ENCODE results near the gene ODC1. TPM values are rescaled to one million over a fixed set of nuclear protein-coding genes. Genes with fewer than 3 reads are reported as not detected.
A peak's percentile ranks its signal among the peaks of the same experiment; 100 is the strongest.

ODC1 gene
- total and polyA plus RNA-seq, 2 donors = 49.6 to 127 TPM

GRCh38 chr2:10410823-10411437, 37.2 kb downstream of the ODC1 start:
- Histone ChIP-seq H3K36me3 (ENCODE audit: control insufficient read depth in 2 of 2, insufficient read depth in 2 of 2, low read length in 1 of 2) (no peaks in the 10 kb centered on the region), H3K4me1 (ENCODE audit: control insufficient read depth in 2 of 2, insufficient read depth in 2 of 2, low read length in 2 of 2) (peaks cover 57 to 61% of the 10 kb centered on the region in 2 donors), H3K27ac (ENCODE audit: low read depth in 1 of 2, low read length in 1 of 2) (peak overlapping the region in 1 of 2 donors; percentile 56), H3K4me3 (ENCODE audit: low read length in 2 of 2) (no peak overlapping the region), H3K9me3 (ENCODE audit: control insufficient read depth in 2 of 2, insufficient read depth in 1 of 2, low read length in 1 of 2) (peaks cover 0 to 11% of the 10 kb centered on the region in 2 donors), H3K27me3 (ENCODE audit: control insufficient read depth in 2 of 2, insufficient read depth in 1 of 2, low read length in 1 of 2) (no peaks in the 10 kb centered on the region)
- 77% methylated on average over 13 of the region's 13 CpGs for WGBS
- DNase-seq (ENCODE audit: low read depth in 6 of 9, low spot score in 9 of 9) = no peak

GRCh38 chr2:10410001-10410822, 37.9 kb downstream of the ODC1 start:
- WGBS = 22% methylated on average over 14 of the region's 14 CpGs
- Histone ChIP-seq H3K9me3 (ENCODE audit: control insufficient read depth in 2 of 2, insufficient read depth in 1 of 2, low read length in 1 of 2) (peaks cover 0 to 11% of the 10 kb centered on the region in 2 donors), H3K36me3 (ENCODE audit: control insufficient read depth in 2 of 2, insufficient read depth in 2 of 2, low read length in 1 of 2) (no peaks in the 10 kb centered on the region), H3K27ac (ENCODE audit: low read depth in 1 of 2, low read length in 1 of 2) (peak overlapping the region; percentile 56 to 73), H3K4me3 (ENCODE audit: low read length in 2 of 2) (no peak overlapping the region), H3K27me3 (ENCODE audit: control insufficient read depth in 2 of 2, insufficient read depth in 1 of 2, low read length in 1 of 2) (no peaks in the 10 kb centered on the region), H3K4me1 (ENCODE audit: control insufficient read depth in 2 of 2, insufficient read depth in 2 of 2, low read length in 2 of 2) (peaks cover 57 to 63% of the 10 kb centered on the region in 2 donors)
- peak in 1 of 9 donors; percentile 46 for DNase-seq (ENCODE audit: low read depth in 6 of 9, low spot score in 9 of 9)

DNA sequence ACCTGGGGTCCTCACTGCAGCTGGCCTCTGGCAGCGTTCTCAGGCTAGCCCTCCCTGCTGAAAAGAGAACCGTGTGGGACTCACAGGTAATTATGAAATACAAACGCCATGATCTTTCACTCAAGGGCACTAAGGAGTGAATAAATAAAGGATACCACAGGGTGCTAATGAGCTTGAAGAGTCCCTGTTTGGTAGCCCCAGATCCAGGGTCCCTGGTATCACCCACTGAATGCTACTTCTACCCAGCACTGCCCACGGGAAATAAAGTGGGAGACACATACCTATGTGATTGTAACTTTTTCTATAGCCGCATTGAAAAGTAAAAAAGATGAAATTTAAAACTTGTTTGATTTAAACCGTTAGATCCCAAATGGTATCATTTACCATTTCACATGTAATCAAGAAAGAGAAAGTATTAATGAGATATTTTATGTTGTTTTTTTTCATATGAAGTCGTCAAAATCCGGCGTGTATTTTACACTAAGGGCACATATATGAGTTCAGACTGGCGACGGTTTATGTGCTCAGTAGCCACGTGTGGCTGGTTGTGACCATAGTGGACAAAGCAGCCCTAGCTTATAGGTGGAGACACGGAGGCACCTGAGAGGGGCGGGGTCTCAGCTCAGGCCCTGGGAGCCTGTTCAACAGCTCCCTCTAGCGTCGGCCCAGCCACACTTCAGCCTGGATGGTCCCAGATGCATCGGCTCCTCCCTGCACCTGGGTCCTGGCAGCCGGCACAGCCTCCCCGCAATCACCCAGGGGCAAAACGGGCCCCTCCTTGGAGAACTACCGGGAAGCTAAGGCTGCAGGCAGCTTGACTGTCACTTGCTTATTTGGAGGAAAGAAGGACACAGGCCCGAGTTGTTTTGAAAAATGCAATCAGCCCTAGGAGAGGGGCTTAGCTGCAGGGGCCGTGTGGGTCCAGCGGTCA, 39.2 kb downstream of the ODC1 start:
- Histone ChIP-seq H3K4me1 (ENCODE audit: control insufficient read depth in 2 of 2, insufficient read depth in 2 of 2, low read length in 2 of 2) (peaks cover 52 to 63% of the 10 kb centered on the region in 2 donors), H3K27ac (ENCODE audit: low read depth in 1 of 2, low read length in 1 of 2) (peak overlapping the region; percentile 12 to 83), H3K9me3 (ENCODE audit: control insufficient read depth in 2 of 2, insufficient read depth in 1 of 2, low read length in 1 of 2) (peaks cover 0 to 11% of the 10 kb centered on the region in 2 donors), H3K36me3 (ENCODE audit: control insufficient read depth in 2 of 2, insufficient read depth in 2 of 2, low read length in 1 of 2) (no peaks in the 10 kb centered on the region), H3K4me3 (ENCODE audit: low read length in 2 of 2) (peak overlapping the region in 1 of 2 donors; percentile 17), H3K27me3 (ENCODE audit: control insufficient read depth in 2 of 2, insufficient read depth in 1 of 2, low read length in 1 of 2) (no peaks in the 10 kb centered on the region)
- WGBS = 28% methylated on average over 24 of the region's 24 CpGs
- peak; percentile 65 to 92 (median 85) for DNase-seq (ENCODE audit: low read depth in 6 of 9, low spot score in 9 of 9)

GRCh38 chr2:10407841-10408648, 40.1 kb downstream of the ODC1 start:
- Histone ChIP-seq H3K27ac (ENCODE audit: low read depth in 1 of 2, low read length in 1 of 2) (peak overlapping the region; percentile 73 to 83), H3K27me3 (ENCODE audit: control insufficient read depth in 2 of 2, insufficient read depth in 1 of 2, low read length in 1 of 2) (no peaks in the 10 kb centered on the region), H3K9me3 (ENCODE audit: control insufficient read depth in 2 of 2, insufficient read depth in 1 of 2, low read length in 1 of 2) (peaks cover 0 to 11% of the 10 kb centered on the region in 2 donors), H3K4me3 (ENCODE audit: low read length in 2 of 2) (no peak overlapping the region), H3K4me1 (ENCODE audit: control insufficient read depth in 2 of 2, insufficient read depth in 2 of 2, low read length in 2 of 2) (peaks cover 52 to 59% of the 10 kb centered on the region in 2 donors), H3K36me3 (ENCODE audit: control insufficient read depth in 2 of 2, insufficient read depth in 2 of 2, low read length in 1 of 2) (no peaks in the 10 kb centered on the region)
- WGBS = 42% methylated on average over 11 of the region's 11 CpGs
- DNase-seq (ENCODE audit: low read depth in 6 of 9, low spot score in 9 of 9) = peak in 5 of 9 donors; percentile 38 to 68 (median 52)

GRCh38 chr2:10407432-10407831, 40.7 kb downstream of the ODC1 start:
- Histone ChIP-seq H3K27me3 (ENCODE audit: control insufficient read depth in 2 of 2, insufficient read depth in 1 of 2, low read length in 1 of 2) (no peaks in the 10 kb centered on the region), H3K4me3 (ENCODE audit: low read length in 2 of 2) (no peak overlapping the region), H3K4me1 (ENCODE audit: control insufficient read depth in 2 of 2, insufficient read depth in 2 of 2, low read length in 2 of 2) (peaks cover 52 to 53% of the 10 kb centered on the region in 2 donors), H3K27ac (ENCODE audit: low read depth in 1 of 2, low read length in 1 of 2) (peak overlapping the region; percentile 73 to 77), H3K36me3 (ENCODE audit: control insufficient read depth in 2 of 2, insufficient read depth in 2 of 2, low read length in 1 of 2) (no peaks in the 10 kb centered on the region), H3K9me3 (ENCODE audit: control insufficient read depth in 2 of 2, insufficient read depth in 1 of 2, low read length in 1 of 2) (peaks cover 0 to 10% of the 10 kb centered on the region in 2 donors)
- DNase-seq (ENCODE audit: low read depth in 6 of 9, low spot score in 9 of 9) = peak in 4 of 9 donors; percentile 30 to 64 (median 52)
- 46% methylated on average over 4 of the region's 4 CpGs for WGBS

DNA sequence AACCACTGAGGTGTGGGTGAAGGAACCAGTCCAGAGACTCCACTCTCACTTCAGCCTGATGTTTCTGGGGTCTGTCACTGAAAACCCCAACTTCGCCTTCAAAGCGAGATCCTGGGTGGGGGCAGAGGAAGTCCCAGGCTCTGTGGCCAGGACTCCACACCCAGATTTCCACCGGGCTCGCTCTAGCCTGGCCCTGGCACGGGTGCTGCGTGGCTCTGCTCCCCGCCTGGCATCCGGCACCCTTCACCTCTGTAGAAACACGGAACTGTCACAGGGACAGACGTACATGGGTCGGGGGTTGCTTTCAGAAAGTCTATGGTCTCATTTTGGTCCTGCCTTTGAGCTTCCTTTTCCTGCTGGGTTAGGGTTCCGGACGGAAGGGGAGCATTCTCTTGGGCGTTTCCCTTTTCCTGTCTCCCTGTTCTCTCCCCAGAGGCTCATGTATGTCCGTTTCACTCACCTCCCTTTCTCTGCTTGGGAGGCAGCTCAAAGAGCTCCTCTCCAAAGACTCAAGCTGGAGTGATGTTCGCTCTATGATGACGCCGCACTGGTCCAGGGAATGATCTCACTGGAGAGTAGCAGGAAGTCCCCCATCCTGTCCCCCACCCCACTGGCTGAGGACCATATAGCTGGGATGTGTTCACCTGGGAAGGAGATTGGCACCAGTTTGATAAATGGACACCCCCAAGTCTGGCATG, 41.5 kb downstream of the ODC1 start:
- Histone ChIP-seq H3K27ac (ENCODE audit: low read depth in 1 of 2, low read length in 1 of 2) (peak overlapping the region in 1 of 2 donors; percentile 77), H3K36me3 (ENCODE audit: control insufficient read depth in 2 of 2, insufficient read depth in 2 of 2, low read length in 1 of 2) (no peaks in the 10 kb centered on the region), H3K27me3 (ENCODE audit: control insufficient read depth in 2 of 2, insufficient read depth in 1 of 2, low read length in 1 of 2) (no peaks in the 10 kb centered on the region), H3K9me3 (ENCODE audit: control insufficient read depth in 2 of 2, insufficient read depth in 1 of 2, low read length in 1 of 2) (peaks cover 0 to 7% of the 10 kb centered on the region in 2 donors), H3K4me1 (ENCODE audit: control insufficient read depth in 2 of 2, insufficient read depth in 2 of 2, low read length in 2 of 2) (peaks cover 52 to 53% of the 10 kb centered on the region in 2 donors), H3K4me3 (ENCODE audit: low read length in 2 of 2) (no peak overlapping the region)
- DNase-seq (ENCODE audit: low read depth in 6 of 9, low spot score in 9 of 9) = no peak
- WGBS = 94% methylated on average over 18 of the region's 18 CpGs

DNA sequence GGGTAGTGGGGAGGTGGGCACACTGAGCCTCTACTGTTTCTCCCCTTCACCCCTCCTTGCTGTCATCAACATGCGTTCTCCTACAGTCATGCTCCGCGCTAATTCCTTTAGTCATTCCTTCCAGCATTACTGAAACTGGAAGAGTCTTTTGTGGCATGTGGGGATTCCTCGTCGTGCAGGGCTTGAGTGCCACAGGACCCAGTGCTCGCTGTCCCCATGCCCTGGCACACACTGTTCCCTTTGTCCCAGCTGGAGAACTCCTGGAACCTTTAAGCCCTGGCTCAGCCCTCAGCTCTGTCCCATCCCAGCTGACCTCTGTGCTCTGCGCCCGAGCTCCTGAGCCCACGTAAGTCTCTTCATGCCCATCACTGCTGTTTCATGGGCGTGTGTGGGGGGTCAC, 42.1 kb downstream of the ODC1 start:
- WGBS = 92% methylated on average over 10 of the region's 10 CpGs
- H3K27me3 ChIP-seq (ENCODE audit: control insufficient read depth in 2 of 2, insufficient read depth in 1 of 2, low read length in 1 of 2) = no peaks in the 10 kb centered on the region
- no peak overlapping the region for H3K4me3 ChIP-seq (ENCODE audit: low read length in 2 of 2)
- H3K27ac ChIP-seq (ENCODE audit: low read depth in 1 of 2, low read length in 1 of 2) = no peak overlapping the region
- H3K4me1 ChIP-seq (ENCODE audit: control insufficient read depth in 2 of 2, insufficient read depth in 2 of 2, low read length in 2 of 2) = peaks cover 50 to 51% of the 10 kb centered on the region in 2 donors
- peaks cover 0 to 7% of the 10 kb centered on the region in 2 donors for H3K9me3 ChIP-seq (ENCODE audit: control insufficient read depth in 2 of 2, insufficient read depth in 1 of 2, low read length in 1 of 2)
- H3K36me3 ChIP-seq (ENCODE audit: control insufficient read depth in 2 of 2, insufficient read depth in 2 of 2, low read length in 1 of 2) = peaks cover 0 to 2% of the 10 kb centered on the region in 2 donors
- no peak for DNase-seq (ENCODE audit: low read depth in 6 of 9, low spot score in 9 of 9)

DNA sequence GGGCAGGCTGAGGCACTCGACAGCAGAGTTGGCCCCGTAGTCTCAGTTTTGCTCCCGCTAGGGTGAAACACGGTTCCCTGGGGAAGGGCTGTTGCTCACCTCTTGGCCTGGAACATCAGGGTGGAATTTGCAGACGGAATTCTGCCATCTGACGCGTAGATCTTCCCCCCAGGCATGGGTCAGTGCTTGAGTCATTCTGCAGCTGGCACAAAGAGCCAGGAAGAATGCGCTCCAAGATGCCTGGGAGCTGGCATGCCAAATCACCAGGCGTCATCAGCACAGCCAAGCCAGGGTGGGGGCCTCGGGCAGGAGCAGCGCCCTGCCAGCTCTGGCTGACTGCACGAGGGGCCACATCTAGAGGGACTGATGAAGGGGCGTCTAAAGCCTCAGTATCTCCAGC, 42.7 kb downstream of the ODC1 start:
- H3K27me3 ChIP-seq (ENCODE audit: control insufficient read depth in 2 of 2, insufficient read depth in 1 of 2, low read length in 1 of 2) = no peaks in the 10 kb centered on the region
- peaks cover 45 to 48% of the 10 kb centered on the region in 2 donors for H3K4me1 ChIP-seq (ENCODE audit: control insufficient read depth in 2 of 2, insufficient read depth in 2 of 2, low read length in 2 of 2)
- H3K36me3 ChIP-seq (ENCODE audit: control insufficient read depth in 2 of 2, insufficient read depth in 2 of 2, low read length in 1 of 2) = peaks cover 0 to 2% of the 10 kb centered on the region in 2 donors
- no peak for DNase-seq (ENCODE audit: low read depth in 6 of 9, low spot score in 9 of 9)
- H3K9me3 ChIP-seq (ENCODE audit: control insufficient read depth in 2 of 2, insufficient read depth in 1 of 2, low read length in 1 of 2) = peaks cover 0 to 7% of the 10 kb centered on the region in 2 donors
- H3K4me3 ChIP-seq (ENCODE audit: low read length in 2 of 2) = no peak overlapping the region
- H3K27ac ChIP-seq (ENCODE audit: low read depth in 1 of 2, low read length in 1 of 2) = no peak overlapping the region
- WGBS = 96% methylated on average over 13 of the region's 13 CpGs
